ENCODE data around the gene HSPG2.

The HSPG2 gene

DNA sequence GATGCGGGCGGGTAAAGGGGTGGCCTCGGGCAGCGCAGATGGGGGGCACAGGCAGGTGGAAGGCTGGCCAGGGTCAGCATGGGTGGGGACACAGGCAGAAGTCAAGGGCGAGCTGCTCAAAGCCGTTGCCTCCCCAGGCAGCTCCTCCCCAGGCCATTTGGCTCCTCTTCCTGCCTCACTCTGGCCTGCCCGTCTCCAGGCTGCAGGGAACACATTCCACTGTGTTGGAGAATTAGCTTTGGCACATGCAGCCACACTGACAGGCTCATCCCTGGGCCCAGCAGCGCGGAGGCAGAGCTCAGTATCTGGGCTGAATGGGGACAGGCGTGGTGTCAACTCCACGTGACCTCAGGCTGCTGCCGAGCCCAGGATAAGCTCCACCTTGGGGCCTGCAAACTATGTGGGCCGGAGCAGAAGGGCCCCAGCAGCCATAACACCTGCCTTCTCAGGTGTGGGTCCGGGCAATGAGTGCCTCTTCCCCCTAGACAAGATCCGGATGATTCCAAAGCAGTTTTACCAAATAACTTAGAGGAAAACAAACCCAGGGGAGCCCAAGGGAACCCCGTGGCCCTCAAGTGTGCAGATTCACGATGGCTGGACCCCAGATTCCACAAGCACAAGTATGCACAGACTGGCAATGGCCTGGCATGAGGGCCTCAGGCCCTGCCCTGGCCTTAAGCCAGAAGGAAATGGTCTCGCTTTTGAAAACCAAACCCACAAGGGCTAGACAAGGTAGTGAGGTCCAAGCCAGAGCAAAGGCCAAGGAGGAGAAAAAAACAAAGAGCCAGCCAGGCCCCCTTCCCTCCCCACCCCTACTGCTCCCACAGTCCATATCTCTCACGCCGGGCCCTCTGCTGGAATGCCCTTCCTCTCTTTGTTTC lies 40.2 kb downstream of the HSPG2 start:
- DNase-seq (ENCODE audit: insufficient read length) (no peak), FAIRE-seq (no peak)
- no peak for TF ChIP-seq TAF1 (IDR thresholded peaks at IDR 0.05; ENCODE audit: borderline replicate concordance, low read depth, low read length)
- TF ChIP-seq POLR2AphosphoS5 (IDR thresholded peaks at IDR 0.05; ENCODE audit: low read depth, low read length) = no peak
- no peak for TF ChIP-seq POLR2A (IDR thresholded peaks at IDR 0.05; ENCODE audit: low read depth, low read length)

- FAIRE-seq (no peak), DNase-seq (ENCODE audit: insufficient read length) (no peak)
- TF ChIP-seq POLR2A (IDR thresholded peaks at IDR 0.05; ENCODE audit: low read depth, low read length) = no peak
- TF ChIP-seq POLR2AphosphoS5 (IDR thresholded peaks at IDR 0.05; ENCODE audit: low read depth, low read length) = no peak
- no peak for TF ChIP-seq TAF1 (IDR thresholded peaks at IDR 0.05; ENCODE audit: borderline replicate concordance, low read depth, low read length)
Measured at GRCh38 chr1:21896026-21896425, 41.1 kb downstream of the HSPG2 start.

GRCh38 chr1:21894034-21894881 lies 42.9 kb downstream of the HSPG2 start:
- DNase-seq (ENCODE audit: insufficient read length) = no peak
- FAIRE-seq = no peak
- TF ChIP-seq TAF1 (IDR thresholded peaks at IDR 0.05; ENCODE audit: borderline replicate concordance, low read depth, low read length) (no peak), POLR2AphosphoS5 (IDR thresholded peaks at IDR 0.05; ENCODE audit: low read depth, low read length) (no peak), POLR2A (IDR thresholded peaks at IDR 0.05; ENCODE audit: low read depth, low read length) (no peak)

DNA sequence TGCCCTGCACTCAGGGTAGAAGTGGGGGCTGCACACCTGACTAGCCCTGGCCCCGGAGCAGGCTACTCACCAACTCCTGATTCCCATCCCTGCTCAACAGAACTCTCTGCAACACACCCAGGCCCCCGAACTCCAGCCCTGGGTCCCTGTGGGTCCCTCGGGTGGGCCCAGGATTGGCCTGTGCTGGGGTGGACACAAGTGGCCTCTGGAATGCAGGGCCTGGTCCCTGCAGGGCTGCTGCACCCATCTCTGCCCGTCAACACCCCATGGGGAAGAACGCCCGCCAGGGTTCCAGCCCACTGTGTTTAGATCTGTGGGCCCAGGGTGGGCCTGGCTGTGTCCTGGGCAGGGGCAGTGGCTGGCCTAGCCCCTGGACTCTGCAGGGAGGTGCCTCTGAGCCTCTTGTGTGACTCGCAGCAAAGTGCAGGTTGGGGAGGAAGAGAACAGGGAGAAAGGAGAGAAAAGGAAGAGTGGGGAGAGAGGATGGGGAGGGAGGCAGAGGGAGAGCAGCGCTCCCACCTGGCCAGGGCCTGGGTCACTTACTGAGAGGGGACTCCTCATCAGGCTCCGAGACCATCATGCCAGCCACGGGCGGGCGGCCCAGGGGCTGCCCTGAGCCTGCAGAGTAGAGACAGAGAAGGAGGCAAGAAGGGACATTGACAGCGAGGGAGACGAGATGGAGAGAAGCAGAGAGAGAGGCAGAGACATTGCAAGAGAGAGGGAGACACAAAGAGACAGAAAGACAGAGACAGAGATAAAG lies 43.9 kb downstream of the HSPG2 start:
- FAIRE-seq (no peak), DNase-seq (ENCODE audit: insufficient read length) (no peak)
- TF ChIP-seq POLR2AphosphoS5 (IDR thresholded peaks at IDR 0.05; ENCODE audit: low read depth, low read length) (no peak), POLR2A (IDR thresholded peaks at IDR 0.05; ENCODE audit: low read depth, low read length) (no peak), TAF1 (IDR thresholded peaks at IDR 0.05; ENCODE audit: borderline replicate concordance, low read depth, low read length) (no peak)

DNA sequence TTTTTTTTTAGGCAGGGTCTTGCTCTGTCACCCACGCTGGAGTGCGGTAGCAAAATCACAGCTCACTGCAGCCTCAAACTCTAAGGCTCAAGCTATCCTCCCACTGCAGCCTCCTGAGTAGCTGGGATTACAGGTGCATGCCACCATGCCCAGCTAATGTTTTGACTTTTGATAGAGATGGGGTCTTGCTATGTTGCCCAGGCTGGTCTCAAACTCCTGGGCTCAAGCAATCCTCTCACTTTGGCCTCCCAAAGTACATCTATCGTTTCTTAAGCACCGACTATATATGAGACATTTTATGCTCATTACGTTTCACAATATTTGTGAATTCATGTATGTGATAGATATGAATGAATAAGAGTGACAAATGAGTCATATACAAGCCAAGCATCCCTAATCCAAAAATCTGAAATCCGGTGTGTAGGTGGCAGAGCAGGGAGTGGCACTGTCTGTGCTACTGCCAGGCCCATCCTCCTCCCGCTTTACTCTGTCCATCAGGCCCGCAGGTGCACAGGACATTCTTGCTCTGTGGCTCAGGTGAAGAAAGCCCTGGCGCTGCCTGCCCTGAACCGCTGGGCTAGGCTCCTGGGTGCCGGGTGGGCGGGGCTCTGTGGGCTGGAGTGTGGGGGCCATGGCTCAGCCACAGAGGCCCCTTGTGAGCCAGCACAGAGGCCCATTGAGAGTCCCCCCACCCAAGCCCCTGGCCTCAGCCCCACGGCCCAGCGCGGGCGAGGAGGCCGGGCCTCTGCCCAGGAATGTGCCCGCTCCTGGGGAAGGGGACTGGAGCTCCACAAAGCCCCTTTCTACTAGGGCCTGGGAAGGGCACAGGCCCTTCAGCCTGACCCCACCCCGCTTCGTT lies 45.3 kb downstream of the HSPG2 start:
- TF ChIP-seq POLR2AphosphoS5 (IDR thresholded peaks at IDR 0.05; ENCODE audit: low read depth, low read length) (no peak), POLR2A (IDR thresholded peaks at IDR 0.05; ENCODE audit: low read depth, low read length) (no peak), TAF1 (IDR thresholded peaks at IDR 0.05; ENCODE audit: borderline replicate concordance, low read depth, low read length) (no peak)
- FAIRE-seq = no peak
- no peak for DNase-seq (ENCODE audit: insufficient read length)

DNA sequence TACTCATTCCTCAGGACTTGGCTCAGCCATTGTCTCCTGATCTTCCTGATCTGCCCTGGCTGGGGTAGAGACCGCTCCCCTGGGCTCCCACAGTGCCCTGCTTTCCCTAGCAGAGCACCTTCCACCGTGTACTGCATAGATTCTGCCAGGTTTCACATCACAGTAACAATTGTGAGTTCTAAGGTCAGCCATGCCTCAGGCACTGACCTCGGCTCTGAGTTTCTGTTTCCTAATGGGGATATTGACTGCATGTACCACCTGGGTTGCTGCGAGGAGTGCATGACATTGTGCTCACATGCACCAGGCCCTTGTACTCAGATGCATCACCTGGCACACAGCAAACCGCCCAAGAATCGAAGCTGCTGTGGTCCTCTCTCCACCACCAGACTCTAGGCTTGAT lies 46.0 kb downstream of the HSPG2 start:
- FAIRE-seq (no peak), DNase-seq (ENCODE audit: insufficient read length) (no peak)
- no peak for TF ChIP-seq POLR2A (IDR thresholded peaks at IDR 0.05; ENCODE audit: low read depth, low read length)
- no peak for TF ChIP-seq TAF1 (IDR thresholded peaks at IDR 0.05; ENCODE audit: borderline replicate concordance, low read depth, low read length)
- TF ChIP-seq POLR2AphosphoS5 (IDR thresholded peaks at IDR 0.05; ENCODE audit: low read depth, low read length) = no peak

- FAIRE-seq = no peak
Measured at GRCh38 chr1:21888500-21888899, 48.6 kb downstream of the HSPG2 start.

DNA sequence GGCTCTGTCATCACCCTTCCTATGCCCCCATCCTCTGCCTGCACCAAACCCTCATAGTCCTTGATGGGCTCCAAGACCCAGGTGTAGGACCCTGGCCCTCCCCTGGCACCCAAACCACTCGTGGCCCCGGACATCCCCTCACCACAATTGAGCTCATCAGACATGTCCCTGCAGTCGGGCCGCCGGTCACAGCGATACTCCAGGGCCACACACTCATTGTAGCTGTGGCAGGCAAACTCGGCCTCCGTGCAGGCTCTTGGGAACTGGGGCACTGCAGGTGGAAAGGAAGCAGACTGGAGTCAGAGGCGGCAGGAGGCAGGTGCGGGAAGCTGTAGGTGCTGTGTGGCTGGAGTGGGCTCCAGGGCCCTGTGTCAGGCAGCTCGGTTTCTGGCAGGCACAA lies 49.3 kb downstream of the HSPG2 start:
- FAIRE-seq (no peak), DNase-seq (ENCODE audit: insufficient read length) (no peak)
- TF ChIP-seq POLR2AphosphoS5 (IDR thresholded peaks at IDR 0.05; ENCODE audit: low read depth, low read length) (no peak), TAF1 (IDR thresholded peaks at IDR 0.05; ENCODE audit: borderline replicate concordance, low read depth, low read length) (no peak)

More at GRCh38 chr1:21888500-21888899, 48.6 kb downstream of the HSPG2 start:
- no peak for DNase-seq (ENCODE audit: insufficient read length)
- TF ChIP-seq POLR2AphosphoS5 (IDR thresholded peaks at IDR 0.05; ENCODE audit: low read depth, low read length) (no peak), TAF1 (IDR thresholded peaks at IDR 0.05; ENCODE audit: borderline replicate concordance, low read depth, low read length) (no peak), POLR2A (IDR thresholded peaks at IDR 0.05; ENCODE audit: low read depth, low read length) (no peak)

GRCh38 chr1:21887216-21887736 lies 49.8 kb downstream of the HSPG2 start:
- DNase-seq (ENCODE audit: insufficient read length) (no peak), FAIRE-seq (no peak)
- TF ChIP-seq TAF1 (IDR thresholded peaks at IDR 0.05; ENCODE audit: borderline replicate concordance, low read depth, low read length) = no peak
- TF ChIP-seq POLR2AphosphoS5 (IDR thresholded peaks at IDR 0.05; ENCODE audit: low read depth, low read length) = no peak
- TF ChIP-seq POLR2A (IDR thresholded peaks at IDR 0.05; ENCODE audit: low read depth, low read length) = no peak
